GM06990 (cell line): Measurements from ENCODE around the gene FERMT3.
"Not testable (repeated sequence)": the region's sequence is repeated elsewhere in the genome, so short reads cannot be mapped to it uniquely, and the experiment has no call there.

Experiments
- DNase-seq: peaks from one replicate; pipeline ENCODE4 v3.0.0-alpha.2; 2011; ENCODE audit not compliant: insufficient read length; ENCODE audit errors: extremely low read depth
- H3K27me3 ChIP-seq: replicated peaks from 2 replicates; pipeline ENCODE4 v1.6.0; 2011; ENCODE audit warnings: low read length; ENCODE audit not compliant: control insufficient read depth, insufficient read depth
- H3K36me3 ChIP-seq: 2 replicates; pipeline ENCODE4 v1.5.1; 2011; ENCODE audit warnings: low read length; ENCODE audit not compliant: control insufficient read depth, insufficient read depth
- H3K4me3 ChIP-seq: replicated peaks from 2 replicates; pipeline ENCODE4 v1.5.1; 2011; ENCODE audit warnings: low read depth, mild to moderate bottlenecking, control low read depth, low read length
- CTCF ChIP-seq: IDR thresholded peaks from 2 replicates; pipeline ENCODE4 v1.5.1; 2011; ENCODE audit warnings: low read length, control low read depth, mild to moderate bottlenecking, inconsistent platforms; ENCODE audit not compliant: insufficient read depth, poor library complexity, severe bottlenecking

FERMT3 gene

GRCh38 chr11:64245797-64246620 lies 39.5 kb downstream of the FERMT3 start:
- peak overlapping the region; percentile 93 for H3K4me3 ChIP-seq
- H3K27me3 ChIP-seq, result no peaks in the 10 kb centered on the region
- no peak for TF ChIP-seq CTCF
- DNase-seq, result peak; percentile 60
- peaks cover 13% of the 10 kb centered on the region for H3K36me3 ChIP-seq

- DNase-seq, H3K27me3 ChIP-seq: not testable (repeated sequence)
- Histone ChIP-seq H3K36me3 (peaks cover 13% of the 10 kb centered on the region), H3K4me3 (peak overlapping the region; percentile 93)
Measured at GRCh38 chr11:64246621-64246870, 40.0 kb downstream of the FERMT3 start.

- peaks cover 13% of the 10 kb centered on the region for H3K36me3 ChIP-seq
- DNase-seq, result peak; percentile 83
- no peak for TF ChIP-seq CTCF
- peak within 1 kb of the TSS; percentile 93 for H3K4me3 ChIP-seq
- H3K27me3 ChIP-seq, result no peaks in the 10 kb centered on the region
Measured at GRCh38 chr11:64246871-64247728, 40.6 kb downstream of the FERMT3 start, which contains the start of gene PPP1R14B. Gene PPP1R14B, minus strand, starts transcription at chr11:64246943. Its CDS starts 270 bp downstream, at chr11:64246673.

GRCh38 chr11:64247729-64248531 lies 41.4 kb downstream of the FERMT3 start:
- no peak for TF ChIP-seq CTCF
- Histone ChIP-seq H3K27me3 (no peaks in the 10 kb centered on the region), H3K36me3 (peaks cover 13% of the 10 kb centered on the region), H3K4me3 (peak overlapping the region; percentile 78)
- no peak for DNase-seq

- Histone ChIP-seq H3K4me3 (no peak overlapping the region), H3K36me3 (peaks cover 7% of the 10 kb centered on the region), H3K27me3 (no peaks in the 10 kb centered on the region)
- DNase-seq, result no peak
- TF ChIP-seq CTCF, result no peak
Measured at GRCh38 chr11:64248578-64248977, 42.1 kb downstream of the FERMT3 start.
